Smooth muscle cell (in vitro differentiated cells): Measurements from ENCODE around the gene PDIA5. TPM values are rescaled to one million over a fixed set of nuclear protein-coding genes. Genes with fewer than 3 reads are reported as not detected.
A peak's percentile ranks its signal among the peaks of the same experiment; 100 is the strongest.

Source experiments
- DNase-seq: peaks from one replicate; lab custom pipeline; 2025; ENCODE audit not compliant: unreplicated experiment; lab: John Stamatoyannopoulos, UW
- H2AFZ ChIP-seq: fragments of 200-600 bp; sonication (generic); 2 replicates; pipeline ENCODE4 v1.6.0; 2016; ENCODE audit warnings: antibody characterized with exemption, low read depth, mild to moderate bottlenecking
- H3F3A ChIP-seq: fragments of 200-600 bp; sonication (generic); 2 replicates; pipeline ENCODE4 v1.6.0; 2017; ENCODE audit warnings: antibody characterized with exemption, low read depth
- H3K27ac ChIP-seq: fragments of 200-600 bp; sonication (generic); 2 replicates; pipeline ENCODE4 v1.5.1; 2016; ENCODE audit warnings: low read depth, mild to moderate bottlenecking
- H3K27me3 ChIP-seq: fragments of 200-600 bp; sonication (generic); 2 replicates; pipeline ENCODE4 v1.6.1; 2016; ENCODE audit warnings: low read depth, mild to moderate bottlenecking
- H3K36me3 ChIP-seq: fragments of 200-600 bp; sonication (generic); 2 replicates; pipeline ENCODE4 v1.5.1; 2016; ENCODE audit warnings: low read depth
- H3K4me1 ChIP-seq: fragments of 200-600 bp; sonication (generic); 2 replicates; pipeline ENCODE4 v1.5.1; 2016; ENCODE audit warnings: low read depth
- H3K4me2 ChIP-seq: fragments of 200-600 bp; sonication (generic); 2 replicates; pipeline ENCODE4 v1.6.0; 2016; ENCODE audit warnings: mild to moderate bottlenecking
- H3K4me3 ChIP-seq: fragments of 200-600 bp; sonication (generic); 2 replicates; pipeline ENCODE4 v1.5.1; 2016; ENCODE audit warnings: mild to moderate bottlenecking
- H3K79me2 ChIP-seq: fragments of 200-600 bp; sonication (generic); 2 replicates; pipeline ENCODE4 v1.6.0; 2016; ENCODE audit warnings: low read depth, mild to moderate bottlenecking
- H3K9ac ChIP-seq: fragments of 200-600 bp; sonication (generic); 2 replicates; pipeline ENCODE4 v1.6.0; 2016; ENCODE audit warnings: low read depth
- H3K9me3 ChIP-seq: fragments of 200-600 bp; sonication (generic); replicated peaks from 2 replicates; pipeline ENCODE4 v1.5.1; 2016; ENCODE audit warnings: low read depth
- H4K20me1 ChIP-seq: fragments of 200-600 bp; sonication (generic); 2 replicates; pipeline ENCODE4 v1.6.0; 2016; ENCODE audit warnings: low read depth
- WGBS: methylation state at CpG from one replicate; pipeline ENCODE4 v1.1.7; 2016; ENCODE audit warnings: low lambda C conversion rate; 5-methylcytosine and 5-hydroxymethylcytosine counted together
- polyA plus RNA-seq: library from polyadenylated mRNA; unstranded; fragments of >200 nt; fragmentation: Nextera tagmentation; extraction: Ambion mirVana; gene quantifications from 2 replicates; pipeline ENCODE4 v1.2.1, GENCODE V29; 2016
- total RNA-seq: library from RNA; depleted of rRNA; stranded (reverse); fragments of >200 nt; gene quantifications from 2 replicates; pipeline ENCODE4 v1.2.3, GENCODE V29; 2014
- TF ChIP-seq, protein P1 (sequence below): fragments of 200-600 bp; sonication (generic); IDR thresholded peaks from 2 replicates; pipeline ENCODE4 v1.5.1; 2017; ENCODE audit warnings: borderline replicate concordance, mild to moderate bottlenecking, antibody characterized with exemption; ENCODE audit not compliant: insufficient read depth, poor library complexity, severe bottlenecking

Gene PDIA5
- total and polyA plus RNA-seq, 2 experiments from 2014 or later, result 65.4 to 102 TPM

- TF ChIP-seq, protein P1, sequence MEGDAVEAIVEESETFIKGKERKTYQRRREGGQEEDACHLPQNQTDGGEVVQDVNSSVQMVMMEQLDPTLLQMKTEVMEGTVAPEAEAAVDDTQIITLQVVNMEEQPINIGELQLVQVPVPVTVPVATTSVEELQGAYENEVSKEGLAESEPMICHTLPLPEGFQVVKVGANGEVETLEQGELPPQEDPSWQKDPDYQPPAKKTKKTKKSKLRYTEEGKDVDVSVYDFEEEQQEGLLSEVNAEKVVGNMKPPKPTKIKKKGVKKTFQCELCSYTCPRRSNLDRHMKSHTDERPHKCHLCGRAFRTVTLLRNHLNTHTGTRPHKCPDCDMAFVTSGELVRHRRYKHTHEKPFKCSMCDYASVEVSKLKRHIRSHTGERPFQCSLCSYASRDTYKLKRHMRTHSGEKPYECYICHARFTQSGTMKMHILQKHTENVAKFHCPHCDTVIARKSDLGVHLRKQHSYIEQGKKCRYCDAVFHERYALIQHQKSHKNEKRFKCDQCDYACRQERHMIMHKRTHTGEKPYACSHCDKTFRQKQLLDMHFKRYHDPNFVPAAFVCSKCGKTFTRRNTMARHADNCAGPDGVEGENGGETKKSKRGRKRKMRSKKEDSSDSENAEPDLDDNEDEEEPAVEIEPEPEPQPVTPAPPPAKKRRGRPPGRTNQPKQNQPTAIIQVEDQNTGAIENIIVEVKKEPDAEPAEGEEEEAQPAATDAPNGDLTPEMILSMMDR, result no peak
- Histone ChIP-seq H3K9me3 (no peaks in the 10 kb centered on the region), H3K79me2 (no peaks in the 10 kb centered on the region), H3K4me2 (no peak overlapping the region), H3K27me3 (peaks cover 87% of the 10 kb centered on the region), H3K4me3 (no peak overlapping the region), H3F3A (no peaks in the 10 kb centered on the region), H4K20me1 (no peaks in the 10 kb centered on the region), H3K36me3 (no peaks in the 10 kb centered on the region), H3K4me1 (peaks cover 28% of the 10 kb centered on the region), H3K27ac (no peak overlapping the region), H2AFZ (no peak overlapping the region), H3K9ac (no peak overlapping the region)
- no peak for DNase-seq
- WGBS, result 100% methylated on average over 1 of the region's 1 CpG
Measured at GRCh38 chr3:123024056-123024455, 42.8 kb upstream of the PDIA5 start.

GRCh38 chr3:123025642-123026521, 40.9 kb upstream of the PDIA5 start:
- H3K27me3 ChIP-seq, result peaks cover 94% of the 10 kb centered on the region
- no peaks in the 10 kb centered on the region for H4K20me1 ChIP-seq
- DNase-seq, result no peak
- H3F3A ChIP-seq, result no peaks in the 10 kb centered on the region
- 18% methylated on average over 32 of the region's 33 CpGs for WGBS
- H3K4me2 ChIP-seq, result peak overlapping the region; percentile 98
- no peak overlapping the region for H2AFZ ChIP-seq
- H3K36me3 ChIP-seq, result no peaks in the 10 kb centered on the region
- peaks cover 32% of the 10 kb centered on the region for H3K4me1 ChIP-seq
- TF ChIP-seq, protein P1, result no peak
- no peaks in the 10 kb centered on the region for H3K79me2 ChIP-seq
- no peak overlapping the region for H3K9ac ChIP-seq
- no peaks in the 10 kb centered on the region for H3K9me3 ChIP-seq
- no peak overlapping the region for H3K27ac ChIP-seq
- H3K4me3 ChIP-seq, result peak overlapping the region; percentile 68

- Histone ChIP-seq H3K9ac (no peak overlapping the region), H3F3A (no peaks in the 10 kb centered on the region), H3K4me1 (peaks cover 25% of the 10 kb centered on the region), H4K20me1 (no peaks in the 10 kb centered on the region), H3K79me2 (no peaks in the 10 kb centered on the region), H3K36me3 (no peaks in the 10 kb centered on the region), H3K4me2 (peak overlapping the region; percentile 98), H3K4me3 (peak overlapping the region; percentile 68), H3K9me3 (no peaks in the 10 kb centered on the region), H2AFZ (peak overlapping the region; percentile 92), H3K27me3 (peaks cover 93% of the 10 kb centered on the region), H3K27ac (no peak overlapping the region)
- WGBS, result under 1% methylated on average over 61 of the region's 62 CpGs
- DNase-seq, result no peak
- TF ChIP-seq, protein P1, result no peak
Measured at GRCh38 chr3:123026565-123027291, 40.1 kb upstream of the PDIA5 start.
